Measurements from ENCODE around the gene DNM2. TPM values are rescaled to one million over a fixed set of nuclear protein-coding genes. Genes with fewer than 3 reads are reported as not detected.

DNM2 gene
- total RNA-seq, 1 donor from 2014 or later, result 156 TPM

DNA sequence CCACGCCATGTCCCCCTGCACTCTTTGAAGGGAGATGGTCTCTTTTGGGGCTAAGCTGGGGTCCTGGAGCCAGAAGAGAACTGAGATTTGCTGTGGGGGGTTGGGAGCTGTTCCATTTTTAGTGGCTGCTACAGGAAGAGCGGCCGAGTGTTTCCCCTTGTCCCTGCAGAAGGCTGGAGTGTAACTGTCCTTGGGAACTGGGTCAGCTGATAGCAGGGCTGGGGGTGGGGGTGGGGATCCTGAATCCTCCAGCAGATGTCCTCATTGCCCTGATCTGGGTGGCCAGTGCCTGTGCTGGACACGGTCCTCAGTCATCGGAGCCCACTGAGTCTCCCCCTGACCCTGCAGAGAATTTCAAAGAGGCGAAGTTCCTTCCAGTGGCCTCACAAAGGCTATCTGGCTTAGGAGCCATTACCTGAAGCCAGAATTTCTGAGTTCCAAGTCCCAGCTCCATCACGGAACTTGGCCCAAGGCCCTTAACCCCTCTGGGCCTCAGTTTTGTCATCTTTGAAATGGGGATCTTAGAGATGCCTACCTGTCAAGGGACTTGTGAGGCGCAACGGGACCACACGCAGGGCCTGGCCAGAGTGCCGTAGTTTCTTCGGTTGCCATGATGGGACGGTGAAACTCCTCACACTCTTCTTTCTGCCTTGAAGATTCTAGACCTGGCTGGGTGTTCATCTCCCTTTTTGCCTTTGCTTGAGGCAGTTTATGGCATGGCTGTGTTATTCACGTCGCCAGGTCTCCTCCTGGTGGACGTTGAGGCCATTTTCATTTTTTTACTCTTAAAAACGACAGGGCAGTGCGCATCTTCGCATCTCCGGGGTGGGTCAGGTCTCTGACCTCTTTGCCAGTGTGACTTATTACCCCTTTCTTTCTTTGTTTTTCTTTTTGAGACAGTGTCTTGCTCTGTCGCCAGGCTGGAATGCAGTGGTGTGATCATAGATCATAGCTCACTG lies 51.9 kb downstream of the DNM2 start:
- H3K4me3 ChIP-seq, result peak overlapping the region; percentile 53
- intact Hi-C loops (cut with micrococcal nuclease), result loop anchor here (10.0 kb wide), 1 partner anchor 95 kb away; no protein-coding TSS in a partner anchor
- no peaks in the 10 kb centered on the region for H3K27me3 ChIP-seq (ENCODE audit: low read depth)
- peak; percentile 80 for DNase-seq
- peak overlapping the region; percentile 95 for H3K27ac ChIP-seq (replicated peaks)
- no peaks in the 10 kb centered on the region for H3K9me3 ChIP-seq (replicated peaks)
- peaks cover 22% of the 10 kb centered on the region for H3K36me3 ChIP-seq
- peaks cover 61% of the 10 kb centered on the region for H3K4me1 ChIP-seq
- TF ChIP-seq, protein P1, sequence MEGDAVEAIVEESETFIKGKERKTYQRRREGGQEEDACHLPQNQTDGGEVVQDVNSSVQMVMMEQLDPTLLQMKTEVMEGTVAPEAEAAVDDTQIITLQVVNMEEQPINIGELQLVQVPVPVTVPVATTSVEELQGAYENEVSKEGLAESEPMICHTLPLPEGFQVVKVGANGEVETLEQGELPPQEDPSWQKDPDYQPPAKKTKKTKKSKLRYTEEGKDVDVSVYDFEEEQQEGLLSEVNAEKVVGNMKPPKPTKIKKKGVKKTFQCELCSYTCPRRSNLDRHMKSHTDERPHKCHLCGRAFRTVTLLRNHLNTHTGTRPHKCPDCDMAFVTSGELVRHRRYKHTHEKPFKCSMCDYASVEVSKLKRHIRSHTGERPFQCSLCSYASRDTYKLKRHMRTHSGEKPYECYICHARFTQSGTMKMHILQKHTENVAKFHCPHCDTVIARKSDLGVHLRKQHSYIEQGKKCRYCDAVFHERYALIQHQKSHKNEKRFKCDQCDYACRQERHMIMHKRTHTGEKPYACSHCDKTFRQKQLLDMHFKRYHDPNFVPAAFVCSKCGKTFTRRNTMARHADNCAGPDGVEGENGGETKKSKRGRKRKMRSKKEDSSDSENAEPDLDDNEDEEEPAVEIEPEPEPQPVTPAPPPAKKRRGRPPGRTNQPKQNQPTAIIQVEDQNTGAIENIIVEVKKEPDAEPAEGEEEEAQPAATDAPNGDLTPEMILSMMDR (IDR thresholded peaks at IDR 0.05; ENCODE audit: borderline replicate concordance), result peak; percentile 47

DNA sequence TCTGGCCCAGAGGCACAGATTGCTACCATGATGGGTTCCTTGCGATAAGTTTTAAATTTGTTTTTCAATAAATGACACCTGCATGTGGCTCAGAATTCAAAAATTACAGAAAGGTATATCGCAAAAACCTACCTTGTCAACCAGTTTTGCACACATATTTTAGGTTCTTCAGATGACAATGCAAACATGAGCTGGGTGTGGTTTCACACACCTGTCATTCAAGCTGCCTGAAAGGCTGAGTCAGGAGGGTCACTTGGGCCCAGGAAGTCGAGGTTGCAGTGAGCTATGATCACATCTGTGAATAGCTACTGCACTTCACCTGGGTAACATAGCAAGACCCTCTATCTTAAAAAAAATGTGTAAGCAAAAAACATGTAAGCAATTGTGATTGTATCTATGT lies 56.1 kb downstream of the DNM2 start:
- H3K4me1 ChIP-seq, result peaks cover 36% of the 10 kb centered on the region
- DNase-seq, result no peak
- no peaks in the 10 kb centered on the region for H3K9me3 ChIP-seq (replicated peaks)
- intact Hi-C loops (cut with micrococcal nuclease), result loop anchor here (10.0 kb wide), 1 partner anchor 91 kb away; no protein-coding TSS in a partner anchor
- H3K27me3 ChIP-seq (ENCODE audit: low read depth), result no peaks in the 10 kb centered on the region
- H3K36me3 ChIP-seq, result peaks cover 62% of the 10 kb centered on the region
- TF ChIP-seq, protein P1 (IDR thresholded peaks at IDR 0.05; ENCODE audit: borderline replicate concordance), result no peak
- no peak overlapping the region for H3K27ac ChIP-seq (replicated peaks)
- no peak overlapping the region for H3K4me3 ChIP-seq

DNA sequence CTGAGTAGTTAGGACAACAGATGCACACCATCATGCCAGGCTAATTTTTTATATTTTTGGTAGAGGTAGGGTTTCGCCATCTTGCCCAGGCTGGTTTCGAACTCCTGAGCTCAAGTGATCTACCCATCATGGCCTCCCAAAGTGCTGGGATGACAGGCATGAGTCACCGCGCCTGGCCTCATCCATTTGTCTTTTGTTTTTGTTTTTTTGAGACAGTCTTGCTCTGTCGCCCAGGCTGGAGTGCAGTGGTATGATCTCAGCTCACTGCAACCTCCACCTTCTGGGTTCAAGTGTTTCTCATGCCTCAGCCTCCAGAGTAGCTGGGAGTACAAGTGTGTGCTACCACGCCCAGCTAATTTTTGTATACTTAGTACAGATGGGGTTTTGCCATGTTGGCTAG lies 57.0 kb downstream of the DNM2 start:
- no peak for DNase-seq
- Histone ChIP-seq H3K4me1 (peaks cover 30% of the 10 kb centered on the region), H3K36me3 (peaks cover 69% of the 10 kb centered on the region), H3K4me3 (no peak overlapping the region), H3K27me3 (ENCODE audit: low read depth) (no peaks in the 10 kb centered on the region), H3K9me3 (replicated peaks) (no peaks in the 10 kb centered on the region), H3K27ac (replicated peaks) (no peak overlapping the region)
- TF ChIP-seq, protein P1 (IDR thresholded peaks at IDR 0.05; ENCODE audit: borderline replicate concordance), result no peak
- intact Hi-C loops (cut with micrococcal nuclease), result loop anchor here (10.0 kb wide), 1 partner anchor 90 kb away; no protein-coding TSS in a partner anchor

DNA sequence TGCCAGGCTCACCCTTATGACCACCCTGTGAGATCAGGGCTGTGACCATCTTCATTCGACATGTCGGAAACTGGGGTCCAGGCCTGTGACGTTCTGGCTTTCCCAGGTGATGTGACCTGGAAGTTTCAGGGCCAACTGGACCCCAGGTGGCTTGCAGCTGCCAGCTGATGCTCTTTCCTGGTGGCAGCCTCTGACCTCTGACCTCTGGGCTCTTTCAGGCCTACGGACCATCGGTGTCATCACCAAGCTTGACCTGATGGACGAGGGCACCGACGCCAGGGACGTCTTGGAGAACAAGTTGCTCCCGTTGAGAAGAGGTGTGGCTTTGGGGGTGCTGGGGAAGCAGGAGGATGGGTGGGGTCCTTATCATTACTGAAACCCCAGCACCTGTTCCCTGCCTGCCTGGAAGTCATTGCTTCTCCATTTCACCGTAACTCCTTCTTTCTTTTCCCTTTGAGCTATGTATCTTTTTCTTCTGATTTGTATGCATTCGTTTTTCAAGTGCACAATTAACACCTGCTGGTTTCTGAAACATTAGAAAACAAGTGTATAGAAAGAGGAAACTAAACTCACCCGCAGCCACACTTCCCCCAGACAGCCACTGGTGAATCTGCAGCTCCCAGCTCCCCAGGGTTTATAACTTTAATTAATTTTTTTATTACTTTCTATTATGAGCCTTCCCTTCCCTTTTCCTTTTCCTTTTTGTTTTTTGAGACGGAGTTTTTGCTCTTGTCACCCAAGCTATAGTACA lies 59.2 kb downstream of the DNM2 start:
- no peak overlapping the region for H3K4me3 ChIP-seq
- H3K27ac ChIP-seq (replicated peaks), result peak overlapping the region; percentile 17
- peaks cover 88% of the 10 kb centered on the region for H3K36me3 ChIP-seq
- DNase-seq, result no peak
- no peaks in the 10 kb centered on the region for H3K9me3 ChIP-seq (replicated peaks)
- H3K27me3 ChIP-seq (ENCODE audit: low read depth), result no peaks in the 10 kb centered on the region
- peaks cover 41% of the 10 kb centered on the region for H3K4me1 ChIP-seq
- intact Hi-C loops (cut with micrococcal nuclease), result loop anchor here (10.0 kb wide), 1 partner anchor 88 kb away; no protein-coding TSS in a partner anchor
- TF ChIP-seq, protein P1 (IDR thresholded peaks at IDR 0.05; ENCODE audit: borderline replicate concordance), result no peak

DNA sequence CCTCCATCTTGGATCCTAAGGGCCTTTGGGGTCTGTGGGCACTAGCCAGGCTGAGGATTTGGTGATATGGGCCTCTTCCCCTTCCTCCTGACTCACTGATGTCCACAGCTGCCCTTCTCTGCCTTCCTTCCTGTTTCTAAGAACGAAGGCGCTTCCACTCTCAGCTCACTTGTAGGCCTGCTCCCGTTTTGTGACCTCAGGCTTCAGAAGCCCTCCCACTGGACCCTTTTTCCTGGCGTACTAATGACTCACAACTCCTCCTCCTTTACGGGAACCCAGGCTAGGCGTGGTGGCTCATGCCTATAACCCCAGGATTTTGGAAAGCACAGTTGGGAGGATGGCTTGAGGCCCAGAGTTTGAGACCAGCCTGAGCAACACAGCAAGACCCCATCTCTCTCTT lies 62.5 kb downstream of the DNM2 start:
- Histone ChIP-seq H3K27ac (replicated peaks) (peak overlapping the region; percentile 74), H3K27me3 (ENCODE audit: low read depth) (no peaks in the 10 kb centered on the region), H3K36me3 (peaks cover 93% of the 10 kb centered on the region), H3K9me3 (replicated peaks) (no peaks in the 10 kb centered on the region), H3K4me3 (no peak overlapping the region), H3K4me1 (peaks cover 70% of the 10 kb centered on the region)
- TF ChIP-seq, protein P1 (IDR thresholded peaks at IDR 0.05; ENCODE audit: borderline replicate concordance), result no peak
- DNase-seq, result no peak
- intact Hi-C loops (cut with micrococcal nuclease), result no loop called here

All from left ventricle myocardium inferior (tissue), 1 donor.